Chondrocyte (in vitro differentiated cells): Measurements from ENCODE around the gene CRYBB3. TPM values are rescaled to one million over a fixed set of nuclear protein-coding genes. Genes with fewer than 3 reads are reported as not detected.

Experiments used
- DNase-seq: peaks from one replicate; pipeline ENCODE4 v3.0.0; 2021; ENCODE audit warnings: mixed read lengths, low spot score
- H3K27ac Mint-ChIP-seq: one replicate; pipeline ENCODE4 v1.8.0; 2021; ENCODE audit warnings: mild to moderate bottlenecking, moderate library complexity, mixed read lengths; ENCODE audit not compliant: unreplicated experiment
- H3K27me3 Mint-ChIP-seq: 2 replicates; pipeline ENCODE4 v1.8.0; 2021; ENCODE audit warnings: low read depth, mixed read lengths
- H3K36me3 Mint-ChIP-seq: 2 replicates; pipeline ENCODE4 v1.8.0; 2021; ENCODE audit warnings: low read depth, mixed read lengths
- H3K4me1 Mint-ChIP-seq: 2 replicates; pipeline ENCODE4 v1.8.0; 2021; ENCODE audit warnings: low read depth, mild to moderate bottlenecking, mixed read lengths
- H3K4me3 Mint-ChIP-seq: one replicate; pipeline ENCODE4 v1.8.0; 2021; ENCODE audit warnings: mild to moderate bottlenecking, moderate library complexity, mixed read lengths; ENCODE audit not compliant: unreplicated experiment
- H3K9me3 Mint-ChIP-seq: 2 replicates; pipeline ENCODE4 v1.8.0; 2021; ENCODE audit warnings: low read depth, mixed read lengths
- CTCF ChIP-seq: fragments of 200-600 bp; sonication (generic); IDR thresholded peaks from 2 replicates; pipeline ENCODE4 v1.5.0; 2021; ENCODE audit warnings: antibody characterized with exemption, mild to moderate bottlenecking, moderate library complexity
- total RNA-seq: library from RNA; stranded (reverse); gene quantifications from 3 replicates; pipeline ENCODE4 v1.2.1, GENCODE V29; 2021

Gene CRYBB3
- total RNA-seq, 1 donor from 2014 or later = not detected

GRCh38 chr22:25172153-25172552 lies 27.5 kb upstream of the CRYBB3 start:
- Mint-ChIP-seq H3K27ac (no peak overlapping the region), H3K27me3 (no peaks in the 10 kb centered on the region), H3K4me1 (no peaks in the 10 kb centered on the region), H3K9me3 (no peaks in the 10 kb centered on the region), H3K36me3 (peaks cover 26% of the 10 kb centered on the region), H3K4me3 (no peak overlapping the region)
- no peak for DNase-seq
- TF ChIP-seq CTCF = peak; percentile 67

DNA sequence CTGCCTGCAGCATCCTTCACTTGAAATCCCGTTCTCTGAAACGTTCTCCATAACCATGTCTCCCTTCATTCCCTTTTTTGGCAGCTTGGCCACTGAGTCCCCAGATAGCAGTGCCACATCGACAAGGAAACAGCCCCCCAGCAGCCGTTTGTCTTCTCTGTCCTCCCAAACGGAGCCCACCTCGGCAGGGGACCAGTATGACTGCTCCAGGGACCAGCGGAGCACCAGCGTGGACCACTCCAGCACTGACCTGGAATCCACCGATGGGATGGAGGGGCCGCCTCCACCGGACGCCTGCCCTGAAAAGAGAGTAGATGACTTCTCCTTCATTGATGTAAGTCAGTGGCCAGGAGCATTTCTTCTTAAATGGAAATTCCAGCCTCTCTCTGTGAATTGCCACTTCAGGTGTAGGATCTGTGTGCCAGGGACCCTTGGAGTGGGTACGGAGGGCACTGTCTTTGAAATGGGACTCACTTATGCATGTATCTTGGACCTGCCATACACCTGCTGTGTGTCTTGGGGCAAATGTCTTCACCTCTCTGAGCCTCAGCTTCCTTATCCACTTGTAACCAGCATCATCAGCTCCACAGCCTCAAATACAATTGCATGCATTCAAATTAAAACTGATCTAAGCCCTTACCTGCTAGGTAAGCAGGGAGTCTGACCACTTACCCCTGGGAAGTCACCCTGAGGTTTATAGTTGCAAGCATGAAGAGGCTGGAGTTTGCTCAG lies 25.3 kb upstream of the CRYBB3 start:
- Mint-ChIP-seq H3K9me3 (peaks cover under 1% of the 10 kb centered on the region), H3K27ac (no peak overlapping the region), H3K36me3 (peaks cover 34% of the 10 kb centered on the region), H3K4me3 (no peak overlapping the region), H3K27me3 (no peaks in the 10 kb centered on the region), H3K4me1 (no peaks in the 10 kb centered on the region)
- TF ChIP-seq CTCF = no peak
- DNase-seq = peak; percentile 77

GRCh38 chr22:25174888-25175411 lies 24.7 kb upstream of the CRYBB3 start:
- Mint-ChIP-seq H3K4me3 (no peak overlapping the region), H3K4me1 (no peaks in the 10 kb centered on the region), H3K9me3 (peaks cover 7% of the 10 kb centered on the region), H3K36me3 (peaks cover 41% of the 10 kb centered on the region), H3K27me3 (no peaks in the 10 kb centered on the region), H3K27ac (no peak overlapping the region)
- TF ChIP-seq CTCF = no peak
- peak; percentile 65 for DNase-seq

DNA sequence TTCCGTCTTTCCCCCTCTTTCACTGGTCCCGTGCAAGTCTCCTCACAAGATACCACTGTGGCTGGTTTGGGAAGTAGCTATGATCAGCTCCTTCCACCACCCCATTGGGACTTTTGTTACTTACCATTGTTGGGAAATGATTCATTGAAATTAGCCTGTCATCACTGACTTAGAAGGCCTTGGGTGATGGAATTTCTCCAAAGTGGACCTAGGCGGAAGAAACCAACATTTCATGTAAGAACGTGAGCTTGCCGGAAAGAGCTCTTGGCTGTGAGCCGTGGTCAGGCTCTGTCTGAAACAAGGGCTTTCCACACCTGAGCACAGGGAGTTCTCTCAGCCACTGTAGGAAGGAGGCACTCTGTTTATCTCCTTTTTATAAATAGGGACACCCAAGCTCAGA lies 23.5 kb upstream of the CRYBB3 start:
- H3K36me3 Mint-ChIP-seq = peaks cover 39% of the 10 kb centered on the region
- no peak overlapping the region for H3K4me3 Mint-ChIP-seq
- H3K4me1 Mint-ChIP-seq = no peaks in the 10 kb centered on the region

GRCh38 chr22:25176799-25177198 lies 22.9 kb upstream of the CRYBB3 start:
- Mint-ChIP-seq H3K27me3 (no peaks in the 10 kb centered on the region), H3K9me3 (peaks cover 8% of the 10 kb centered on the region), H3K36me3 (peaks cover 41% of the 10 kb centered on the region), H3K27ac (no peak overlapping the region), H3K4me1 (no peaks in the 10 kb centered on the region), H3K4me3 (no peak overlapping the region)
- no peak for DNase-seq
- TF ChIP-seq CTCF = no peak

More for the DNA sequence above, 23.5 kb upstream of the CRYBB3 start:
- H3K27ac Mint-ChIP-seq = no peak overlapping the region
- no peak for TF ChIP-seq CTCF
- H3K9me3 Mint-ChIP-seq = peaks cover 8% of the 10 kb centered on the region
- no peaks in the 10 kb centered on the region for H3K27me3 Mint-ChIP-seq
- no peak for DNase-seq
